Measurements from ENCODE around the gene MYO1F.
"Not testable (repeated sequence)": the region's sequence is repeated elsewhere in the genome, so short reads cannot be mapped to it uniquely, and the experiment has no call there.

MYO1F gene

DNA sequence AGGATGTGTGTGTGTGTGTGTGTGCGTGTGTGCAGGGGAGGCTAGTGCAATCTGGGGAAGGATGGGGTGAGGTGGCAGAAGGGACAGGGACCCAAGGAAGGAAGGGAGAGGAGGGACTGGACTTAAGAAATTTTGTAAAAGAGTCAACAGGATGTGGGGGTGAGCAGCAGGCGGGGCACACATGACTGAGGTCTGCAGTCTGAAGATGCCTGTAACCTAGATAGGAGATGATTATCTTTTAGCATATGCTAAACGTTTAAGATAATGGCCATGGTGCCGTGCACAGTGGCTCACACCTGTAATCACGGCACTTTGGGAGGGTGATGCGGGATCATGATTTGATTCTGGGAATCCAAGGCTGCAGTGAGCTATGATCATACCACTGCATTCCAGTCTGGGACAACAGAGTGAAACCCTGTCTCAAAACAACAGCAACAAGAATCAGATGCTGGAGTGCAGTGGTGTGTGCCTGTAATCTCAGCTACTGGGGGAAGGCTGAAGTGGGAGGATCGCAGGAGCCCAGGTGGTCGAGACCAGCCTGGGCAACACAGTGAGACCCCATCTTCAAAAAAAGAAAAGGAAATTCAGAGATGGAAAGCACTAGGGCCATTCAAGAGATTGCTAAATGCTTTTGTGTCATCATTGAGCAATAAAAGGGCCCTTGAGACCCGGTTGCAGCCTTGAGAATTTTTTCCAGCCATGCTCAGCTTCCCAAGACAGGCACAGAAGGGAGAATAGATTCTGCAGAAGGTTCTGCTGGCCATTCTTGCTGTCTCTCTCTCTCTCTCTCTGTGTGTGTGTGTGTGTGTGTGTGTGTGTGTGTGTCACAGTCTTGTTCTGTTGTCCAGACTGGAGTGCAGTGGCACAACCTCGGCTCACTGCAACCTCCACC is 59.4 kb downstream of the MYO1F start:
- peak; percentile 10 to 32 for DNase-seq (ENCODE audit: low read depth in 2 of 2)

DNA sequence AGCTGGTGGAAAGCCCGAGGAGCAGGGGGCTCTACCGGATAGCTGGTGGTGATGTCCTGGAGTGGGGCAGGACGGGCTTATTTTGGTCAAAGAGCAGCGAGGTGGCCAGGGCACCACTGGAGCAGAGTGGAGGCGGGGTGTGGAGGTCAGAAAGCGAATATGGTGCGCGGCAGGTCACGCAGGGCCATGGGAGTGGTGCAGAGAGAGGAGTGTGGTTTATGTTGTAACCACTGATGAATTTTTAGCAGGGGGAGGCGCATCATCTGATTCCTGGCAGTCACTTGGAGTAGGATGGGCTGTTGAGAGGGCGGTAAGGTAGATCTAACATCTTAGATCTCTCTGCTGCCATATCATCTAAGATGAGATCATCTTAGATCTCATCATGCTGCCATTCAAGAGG is 61.9 kb downstream of the MYO1F start:
- DNase-seq (ENCODE audit: low read depth in 2 of 2), result peak in 1 of 2 donors; percentile 9

DNA sequence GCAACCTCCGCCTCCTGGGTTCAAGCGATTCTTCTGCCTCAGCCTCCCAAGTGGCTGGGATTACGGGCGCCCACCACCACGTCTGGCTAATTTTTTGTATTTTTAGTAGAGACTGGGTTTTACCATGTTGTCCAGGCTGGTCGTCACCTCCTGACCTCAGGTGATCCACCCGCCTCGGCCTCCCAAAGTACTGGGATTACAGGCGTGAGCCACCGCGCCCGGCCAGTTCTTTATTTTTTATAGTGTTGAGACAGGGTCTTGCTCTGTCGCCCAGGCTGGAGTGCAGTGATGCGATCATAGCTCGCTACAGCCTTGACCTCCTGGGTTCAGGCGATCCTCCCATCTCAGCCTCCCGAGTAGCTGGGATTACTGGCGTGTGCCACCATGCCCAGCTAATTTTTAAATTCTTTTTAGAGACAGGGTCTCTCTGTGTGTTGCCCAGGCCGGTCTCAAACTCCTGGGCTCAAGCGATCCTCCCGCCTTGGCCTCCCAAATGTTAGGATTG is 62.7 kb downstream of the MYO1F start:
- not testable (repeated sequence) for DNase-seq (ENCODE audit: low read depth in 2 of 2)

DNA sequence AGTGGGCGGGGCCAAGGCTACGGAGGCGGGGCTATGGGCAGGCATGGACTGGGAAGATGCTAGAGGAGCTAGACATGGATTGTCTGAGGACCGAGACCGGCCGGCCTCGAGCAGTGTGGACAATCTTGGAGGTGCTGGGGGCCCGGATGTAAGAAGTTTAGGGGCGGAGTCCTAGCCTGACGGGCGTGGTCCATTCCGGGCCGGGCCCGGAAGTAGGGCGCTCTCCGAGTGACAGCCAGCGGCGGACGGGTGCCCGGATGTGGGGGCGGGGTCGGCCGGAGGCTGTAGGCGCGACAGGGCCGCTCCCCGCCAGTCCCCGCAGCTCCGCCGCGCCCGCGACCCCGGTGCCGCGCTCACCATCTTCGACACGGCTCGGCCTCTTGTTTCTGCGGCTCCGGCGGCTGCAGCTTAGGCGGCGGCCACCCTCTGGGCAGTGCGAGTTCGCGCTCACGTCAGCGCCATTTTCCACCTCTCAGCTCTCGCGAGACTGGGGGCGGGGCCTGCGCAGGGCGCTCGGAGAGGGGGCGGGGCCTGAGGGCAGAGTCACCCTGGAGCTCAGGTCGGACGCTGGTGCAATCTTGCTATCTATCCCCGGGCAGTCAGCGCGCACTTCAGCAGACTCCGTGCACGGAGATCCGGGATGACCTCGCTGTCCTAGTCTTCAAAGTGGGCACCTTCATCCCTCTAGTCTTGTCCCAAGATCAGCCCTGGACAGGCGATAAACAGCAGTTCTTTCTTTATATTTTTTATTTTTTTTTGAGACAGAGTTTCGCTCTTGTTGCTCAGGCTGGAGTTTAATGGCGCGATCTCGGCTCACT is 63.3 kb downstream of the MYO1F start, which contains the start of gene ZNF414:
ZNF414 (minus strand) TSS at position 481 of the 818 bp plus-strand sequence; CDS start at position 360, 121 bp downstream.
- peak; percentile 91 to 94 for DNase-seq (ENCODE audit: low read depth in 2 of 2)

DNA sequence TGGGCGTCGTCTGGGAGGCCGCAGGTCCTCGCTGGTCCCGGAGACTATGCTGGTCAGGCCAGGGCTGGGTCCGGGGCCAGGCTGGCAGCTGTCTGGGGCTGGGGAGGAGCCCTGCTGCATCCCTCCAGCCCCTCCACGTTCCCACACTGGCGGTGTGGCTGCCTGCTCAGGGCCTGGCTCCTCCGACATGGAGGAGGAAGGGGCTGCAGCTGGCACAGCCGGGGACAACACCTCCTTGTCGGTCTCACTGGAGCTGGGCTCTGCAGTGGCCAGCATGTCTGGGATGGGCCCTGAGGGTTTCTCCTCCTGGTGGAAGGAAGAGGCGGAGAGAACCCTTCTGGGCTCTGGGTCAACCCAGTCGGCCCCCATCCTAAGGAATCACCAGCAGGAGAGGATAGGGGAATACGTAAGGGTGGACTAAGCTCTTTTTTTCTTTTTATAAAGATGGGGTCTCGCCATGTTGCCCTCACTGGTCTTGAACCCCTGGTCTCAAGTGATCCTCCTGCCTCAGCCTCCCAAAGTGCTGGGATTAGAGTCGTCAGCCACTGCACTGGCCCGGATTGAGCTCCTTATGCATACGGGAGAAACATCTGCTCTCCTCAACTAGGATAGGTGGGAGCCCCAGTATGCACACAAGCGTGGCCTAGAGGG is 64.1 kb downstream of the MYO1F start:
- DNase-seq (ENCODE audit: low read depth in 2 of 2), result no peak

- DNase-seq (ENCODE audit: low read depth in 2 of 2), result no peak
Observed at GRCh38 chr19:8512115-8512967, 64.9 kb downstream of the MYO1F start.

- DNase-seq (ENCODE audit: low read depth in 2 of 2), result no peak
Observed at GRCh38 chr19:8511573-8512101, 65.6 kb downstream of the MYO1F start.

DNA sequence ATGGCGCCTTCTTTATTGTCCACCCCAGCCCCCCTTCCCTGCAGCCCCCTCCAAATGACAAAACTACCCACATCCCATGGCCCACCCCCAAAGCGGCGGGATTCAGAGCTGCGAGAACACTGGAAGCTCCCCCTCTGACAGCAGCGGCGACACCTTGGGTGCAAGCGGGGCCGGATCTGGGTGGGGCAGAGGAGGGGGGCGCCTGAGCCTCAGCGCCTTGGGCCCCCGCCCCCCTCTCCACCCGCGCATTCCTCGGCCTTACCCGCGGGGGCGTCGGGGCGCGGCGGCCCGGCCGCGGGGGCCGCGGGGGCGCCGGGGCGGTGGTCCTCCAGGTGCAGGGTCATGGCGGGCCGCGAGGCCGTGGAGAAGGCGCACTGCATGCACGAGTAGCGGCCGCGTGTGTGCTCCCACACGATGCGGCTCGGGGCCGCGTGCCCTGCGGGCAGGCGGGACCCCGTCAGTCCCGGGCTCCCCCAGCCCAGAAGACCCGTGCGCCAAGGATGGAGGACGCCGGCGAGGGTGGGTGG is 66.6 kb downstream of the MYO1F start:
- no peak for DNase-seq (ENCODE audit: low read depth in 2 of 2)

GRCh38 chr19:8506402-8506957 is 70.8 kb downstream of the MYO1F start:
- no peak for DNase-seq (ENCODE audit: low read depth in 2 of 2)

DNA sequence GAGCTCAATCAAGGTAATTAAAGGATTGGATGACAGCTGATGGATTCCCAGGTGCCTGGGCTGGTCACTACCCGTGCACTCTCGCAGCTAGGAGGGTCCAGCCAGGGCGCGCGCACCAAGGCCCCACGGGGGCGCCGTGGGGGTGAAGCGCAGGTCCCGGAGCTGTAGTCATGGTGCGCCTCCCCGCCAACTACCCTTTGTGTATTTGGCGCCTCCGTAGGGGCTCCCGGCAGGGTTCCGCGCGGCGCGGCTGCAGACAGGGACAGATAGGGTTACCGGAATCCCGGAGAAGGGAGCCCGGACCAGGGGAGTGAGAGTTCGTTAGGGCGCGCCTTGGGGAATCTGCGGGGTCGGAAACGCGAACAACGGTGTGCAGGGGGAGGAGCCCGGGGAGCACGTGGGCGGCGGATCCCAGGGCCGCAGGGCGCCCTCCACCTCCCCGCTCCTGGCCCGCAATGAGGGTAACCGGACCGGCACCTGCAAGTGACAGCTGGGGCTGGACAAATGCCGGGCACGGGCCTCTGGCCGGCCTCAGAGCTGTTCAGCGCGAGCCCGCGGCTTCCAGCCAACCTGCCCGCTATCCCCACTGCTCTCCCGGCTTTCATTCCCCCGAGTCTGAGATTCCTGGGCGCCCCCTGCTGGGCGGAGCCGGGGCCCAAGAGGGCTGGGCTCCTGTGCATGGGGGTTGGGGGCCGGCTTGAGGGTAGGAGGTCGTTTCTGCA is 71.4 kb downstream of the MYO1F start:
- DNase-seq (ENCODE audit: low read depth in 2 of 2), result peak; percentile 32 to 45

DNA sequence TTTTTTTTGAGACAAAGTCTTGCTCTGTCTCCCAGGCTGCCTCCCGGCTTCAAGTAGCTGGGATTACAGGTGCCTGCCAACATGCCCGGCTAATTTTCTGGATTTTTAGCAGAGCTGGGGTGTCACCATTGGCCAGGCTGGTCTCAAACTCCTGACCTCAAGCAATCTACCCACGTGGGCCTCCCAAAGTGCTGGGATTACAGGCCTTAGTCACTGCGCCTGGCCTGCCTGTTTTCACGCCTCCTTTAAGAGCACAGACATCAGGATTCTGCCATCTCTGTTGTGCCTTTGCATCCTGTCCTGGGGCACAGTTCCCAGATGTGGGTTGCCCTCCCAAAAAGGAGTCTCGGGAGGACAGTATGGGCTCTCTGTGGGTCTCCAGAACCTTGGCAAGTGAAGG is 72.3 kb downstream of the MYO1F start:
- DNase-seq (ENCODE audit: low read depth in 2 of 2), result no peak

DNA sequence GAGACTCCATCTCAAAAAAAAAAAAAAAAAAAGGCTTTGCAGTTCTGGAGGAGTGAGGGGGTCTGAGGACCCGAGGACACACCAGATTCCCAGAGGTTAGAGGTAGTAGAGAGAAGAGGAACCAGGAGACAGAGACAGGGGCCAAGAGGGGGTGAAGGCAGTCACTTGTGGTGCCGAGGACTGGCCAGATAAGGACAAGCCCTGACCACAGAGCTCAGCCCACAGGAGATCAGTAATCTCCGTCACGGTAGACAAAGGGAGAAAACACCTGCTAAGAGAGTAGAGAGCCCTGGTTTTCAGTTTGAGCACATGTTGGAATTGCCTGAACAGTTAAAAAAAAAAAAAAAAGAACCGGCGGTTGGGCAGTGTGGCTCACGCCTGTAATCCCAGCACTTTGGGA is 73.1 kb downstream of the MYO1F start:
- no peak for DNase-seq (ENCODE audit: low read depth in 2 of 2)

DNA sequence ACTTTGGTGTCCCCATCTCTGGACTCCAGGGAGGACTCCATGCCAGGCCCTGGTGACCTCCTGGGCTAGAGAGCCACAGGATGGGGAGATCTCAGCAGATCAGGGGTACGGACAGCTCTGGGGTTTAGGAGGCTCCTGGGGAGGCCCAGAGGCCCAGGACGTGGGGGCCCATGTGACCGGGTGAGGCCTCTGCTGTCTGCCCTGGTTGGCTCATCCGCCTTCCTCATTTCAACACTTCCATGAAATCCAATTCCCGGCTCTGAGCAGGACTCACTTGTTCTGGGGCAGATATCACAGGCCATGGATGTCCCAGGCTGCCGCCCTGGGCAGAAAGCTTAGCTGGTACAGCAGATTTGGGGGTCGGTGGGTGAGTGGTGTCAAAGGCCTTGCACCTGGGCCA is 73.7 kb downstream of the MYO1F start:
- no peak for DNase-seq (ENCODE audit: low read depth in 2 of 2)

DNA sequence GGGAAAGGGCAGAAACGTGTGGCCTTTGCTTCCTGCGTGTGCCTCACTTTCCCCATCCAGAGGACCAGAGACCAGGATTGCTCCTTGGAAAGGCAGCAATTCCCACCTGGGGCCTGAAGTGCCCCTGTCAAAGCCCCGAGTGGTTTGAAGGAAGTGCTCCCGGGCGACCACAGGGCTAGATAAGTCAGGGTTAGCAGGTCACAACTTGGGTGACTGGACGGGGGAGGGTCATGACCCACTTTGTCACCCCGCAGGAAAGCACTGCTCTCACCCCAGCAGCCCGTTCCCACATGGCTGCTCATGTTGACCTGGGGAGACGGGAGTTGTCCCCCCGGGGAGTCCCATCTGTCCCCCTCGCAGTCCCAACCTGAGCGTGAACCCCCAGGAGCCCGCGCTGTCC is 75.3 kb downstream of the MYO1F start:
- DNase-seq (ENCODE audit: low read depth in 2 of 2), result no peak

- DNase-seq (ENCODE audit: low read depth in 2 of 2), result no peak
Observed at GRCh38 chr19:8501516-8501915, 75.7 kb downstream of the MYO1F start.

DNA sequence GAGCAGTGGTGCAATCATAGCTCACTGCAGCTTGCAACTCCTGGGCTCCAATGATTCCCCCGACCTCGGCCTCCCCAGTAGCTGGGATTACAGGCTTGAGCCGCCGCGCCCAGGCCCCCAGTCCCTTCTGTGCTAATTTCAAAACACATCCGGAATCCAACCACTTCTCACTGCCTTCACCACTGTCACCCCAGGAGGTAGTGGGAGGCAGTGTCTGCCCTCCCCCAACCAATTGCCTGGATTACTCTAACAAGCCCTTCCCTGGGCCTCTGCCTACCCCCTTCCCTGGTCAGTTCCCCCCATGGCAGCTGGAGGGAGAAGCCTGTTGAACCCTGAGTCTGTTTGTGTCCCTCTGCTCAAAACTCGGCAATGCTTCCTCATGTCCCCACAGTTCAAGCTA is 77.1 kb downstream of the MYO1F start:
- no peak for DNase-seq (ENCODE audit: low read depth in 2 of 2)

DNA sequence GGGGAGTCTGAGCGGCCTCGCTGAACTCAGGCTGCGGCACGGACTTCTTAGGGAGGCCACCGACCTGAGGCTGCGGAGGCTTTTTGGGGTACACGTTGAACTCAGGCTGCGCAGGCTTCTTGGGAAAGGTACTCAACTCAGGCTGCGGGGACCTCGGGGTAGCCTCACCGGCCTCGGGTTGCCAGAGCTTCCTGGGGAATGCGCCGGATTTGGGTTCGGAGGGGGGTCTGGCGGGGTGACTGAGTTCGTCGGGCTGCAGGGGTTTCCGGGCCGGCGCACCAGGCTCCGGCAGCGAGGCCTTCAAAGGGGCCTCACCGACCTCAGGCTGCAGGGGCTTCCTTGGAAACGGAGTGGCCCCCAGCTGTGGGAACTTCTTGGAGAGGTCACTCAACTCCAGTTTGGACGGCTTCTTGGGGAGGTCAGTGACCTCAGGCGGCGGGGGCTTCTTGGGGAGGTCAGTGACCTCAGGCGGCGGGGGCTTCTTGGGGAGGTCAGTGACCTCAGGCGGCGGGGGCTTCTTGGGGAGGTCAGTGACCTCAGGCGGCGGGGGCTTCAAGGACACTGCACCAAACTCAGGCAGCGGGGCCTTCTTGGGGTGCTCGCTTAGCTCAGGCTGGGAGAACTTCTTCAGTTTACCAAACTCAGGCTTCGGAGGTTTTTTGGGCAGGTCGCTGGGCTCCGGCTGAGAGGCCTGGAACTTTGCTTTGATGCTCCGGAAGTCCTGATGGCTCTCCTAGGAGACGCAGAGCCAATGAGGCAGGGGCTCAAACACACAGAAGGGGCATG is 78.0 kb downstream of the MYO1F start:
- no peak for DNase-seq (ENCODE audit: low read depth in 2 of 2)

DNA sequence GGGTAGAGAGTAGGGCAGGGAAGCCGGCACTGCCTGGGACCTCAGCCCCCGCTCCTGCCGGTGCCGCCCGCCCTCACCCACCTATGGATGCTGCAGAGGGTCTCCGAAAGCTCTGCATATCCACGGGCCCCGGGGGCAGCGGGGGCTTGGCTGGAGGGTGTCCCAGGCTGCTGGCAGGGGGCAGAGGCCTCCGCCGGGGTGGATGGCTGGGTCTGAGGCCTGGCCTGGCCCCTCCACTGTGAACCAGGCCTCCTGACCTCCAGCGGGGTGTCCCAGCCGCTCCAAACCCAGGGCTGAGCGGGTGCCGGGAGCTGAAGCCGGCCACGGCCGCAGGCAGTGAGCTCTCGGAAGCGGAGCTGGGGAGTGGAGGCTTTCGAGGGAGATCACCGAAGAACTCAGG is 78.9 kb downstream of the MYO1F start:
- DNase-seq (ENCODE audit: low read depth in 2 of 2), result no peak

DNA sequence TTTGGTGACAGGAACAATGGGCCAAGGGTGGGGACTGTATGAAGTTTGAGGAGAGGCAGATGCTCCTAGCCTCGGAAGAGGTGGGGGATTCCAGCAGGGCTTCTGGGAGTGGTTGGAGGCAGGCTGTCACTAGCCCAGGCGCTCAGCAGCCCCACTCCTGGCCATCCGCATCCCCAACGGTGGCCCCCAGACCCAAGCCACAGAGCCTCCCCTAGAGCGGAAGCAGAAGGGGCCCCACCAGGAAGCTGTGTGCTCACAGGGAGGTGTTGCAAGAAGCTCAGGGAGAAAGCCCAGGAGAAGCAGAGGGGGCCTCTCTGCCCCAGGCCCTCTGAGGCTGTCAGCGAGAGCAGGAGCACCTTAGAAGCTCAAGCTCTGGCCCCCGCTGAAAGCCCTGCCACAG is 83.1 kb downstream of the MYO1F start:
- no peak for DNase-seq (ENCODE audit: low read depth in 2 of 2)

Measured in stimulated activated CD8-positive, alpha-beta memory T cell treated with anti-CD3 and anti-CD28 coated beads, Interleukin-15, amount 100 ng/mL, for 4 hours (primary cell).